ENCODE data around the gene SUPT3H. TPM values are rescaled to one million over a fixed set of nuclear protein-coding genes. Genes with fewer than 3 reads are reported as not detected.
"Not testable (repeated sequence)": the region's sequence is repeated elsewhere in the genome, so short reads cannot be mapped to it uniquely, and the experiment has no call there.

SUPT3H gene
- total and polyA plus RNA-seq, 7 donors = 1.7 to 4.3 (median 2.8) TPM

- DNase-seq = no peak
- intact Hi-C loops (cut with DNase I) = no loop called here
- no peaks in the 10 kb centered on the region for H3K36me3 ChIP-seq (ENCODE audit: insufficient read depth in 1 of 2, low read depth in 1 of 2)
- no peak for TF ChIP-seq CTCF (IDR thresholded peaks at IDR 0.05)
- H3K27me3 ChIP-seq (ENCODE audit: insufficient read depth in 3 of 3, low read length in 2 of 3) = no peaks in the 10 kb centered on the region
- H3K27ac ChIP-seq = no peak overlapping the region
- H3K9me3 ChIP-seq = no peaks in the 10 kb centered on the region
- no peaks in the 10 kb centered on the region for H3K4me1 ChIP-seq
- no peak overlapping the region for H3K4me3 ChIP-seq
- no peak for ATAC-seq
- WGBS, 3 donors = 90 to 94% (median 92%) methylated on average over 2 of the region's 2 CpGs
Observed at GRCh38 chr6:45185403-45186251, 192.1 kb downstream of the SUPT3H start.

GRCh38 chr6:45184937-45185336, 192.8 kb downstream of the SUPT3H start:
- no peak overlapping the region for H3K4me3 ChIP-seq
- intact Hi-C loops (cut with DNase I) = no loop called here
- 85 to 91% (median 88%) methylated on average over 4 of the region's 4 CpGs for WGBS, 3 donors

GRCh38 chr6:45184040-45184439, 193.7 kb downstream of the SUPT3H start:
- Histone ChIP-seq H3K9me3 (no peaks in the 10 kb centered on the region), H3K27me3 (ENCODE audit: insufficient read depth in 3 of 3, low read length in 2 of 3) (no peaks in the 10 kb centered on the region), H3K4me3 (no peak overlapping the region), H3K27ac (no peak overlapping the region), H3K4me1 (no peaks in the 10 kb centered on the region), H3K36me3 (ENCODE audit: insufficient read depth in 1 of 2, low read depth in 1 of 2) (no peaks in the 10 kb centered on the region)
- 86 to 90% (median 89%) methylated on average over 4 of the region's 4 CpGs for WGBS, 3 donors
- DNase-seq (no peak), ATAC-seq (no peak)
- intact Hi-C loops (cut with DNase I) = no loop called here
- no peak for TF ChIP-seq CTCF (IDR thresholded peaks at IDR 0.05)

More at GRCh38 chr6:45184937-45185336, 192.8 kb downstream of the SUPT3H start:
- no peaks in the 10 kb centered on the region for H3K27me3 ChIP-seq (ENCODE audit: insufficient read depth in 3 of 3, low read length in 2 of 3)
- no peaks in the 10 kb centered on the region for H3K9me3 ChIP-seq
- no peaks in the 10 kb centered on the region for H3K36me3 ChIP-seq (ENCODE audit: insufficient read depth in 1 of 2, low read depth in 1 of 2)
- no peak for ATAC-seq
- no peak for DNase-seq
- no peaks in the 10 kb centered on the region for H3K4me1 ChIP-seq
- no peak for TF ChIP-seq CTCF (IDR thresholded peaks at IDR 0.05)
- H3K27ac ChIP-seq = no peak overlapping the region

- H3K27ac ChIP-seq; H3K36me3 ChIP-seq (ENCODE audit: insufficient read depth in 1 of 2, low read depth in 1 of 2); ATAC-seq; H3K9me3 ChIP-seq; DNase-seq; H3K4me3 ChIP-seq; intact Hi-C loops (cut with DNase I); H3K4me1 ChIP-seq; H3K27me3 ChIP-seq (ENCODE audit: insufficient read depth in 3 of 3, low read length in 2 of 3): not testable (repeated sequence)
- WGBS, 3 donors = 0 to 67% (median 66%) methylated on average over 1 to 6 of the region's 9 CpGs
Observed at GRCh38 chr6:45176373-45176772, 201.4 kb downstream of the SUPT3H start.

- ATAC-seq = no peak
- Histone ChIP-seq H3K27ac (no peak overlapping the region), H3K27me3 (ENCODE audit: insufficient read depth in 3 of 3, low read length in 2 of 3) (no peaks in the 10 kb centered on the region), H3K4me1 (no peaks in the 10 kb centered on the region), H3K9me3 (no peaks in the 10 kb centered on the region), H3K4me3 (no peak overlapping the region), H3K36me3 (ENCODE audit: insufficient read depth in 1 of 2, low read depth in 1 of 2) (no peaks in the 10 kb centered on the region)
- intact Hi-C loops (cut with DNase I) = no loop called here
- TF ChIP-seq CTCF (IDR thresholded peaks at IDR 0.05) = no peak
- no peak for DNase-seq
- 76 to 78% (median 78%) methylated on average over 7 of the region's 7 CpGs for WGBS, 3 donors
Observed at GRCh38 chr6:45175272-45175671, 202.5 kb downstream of the SUPT3H start.

All from psoas muscle (tissue), 8 donors.